ENCODE measurements around the gene CDK5RAP1. TPM values are rescaled to one million over a fixed set of nuclear protein-coding genes. Genes with fewer than 3 reads are reported as not detected.

Gene CDK5RAP1
- total RNA-seq, 2 experiments from 2014 or later, result 31.3 to 41.5 TPM

DNA sequence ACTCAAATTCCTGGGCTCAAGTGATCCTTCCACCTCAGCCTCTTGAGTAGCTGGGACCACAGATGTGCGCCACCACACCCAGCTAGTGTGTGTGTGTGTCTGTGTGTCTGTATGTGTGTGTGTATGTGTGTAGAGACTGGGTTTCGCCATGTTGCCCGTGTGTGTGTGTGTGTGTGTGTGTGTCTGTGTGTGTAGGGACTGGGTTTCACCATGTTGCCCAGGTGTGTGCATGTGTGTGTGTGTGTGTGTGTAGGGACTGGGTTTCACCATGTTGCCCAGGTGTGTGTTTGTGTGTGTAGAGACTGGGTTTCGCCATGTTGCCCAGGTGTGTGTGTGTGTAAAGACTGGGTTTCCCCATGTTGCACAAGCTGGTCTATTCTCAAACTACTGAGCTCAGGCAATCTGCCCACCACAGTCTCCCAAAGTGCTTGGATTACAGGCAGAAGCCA lies 28.3 kb downstream of the CDK5RAP1 start:
- no peak overlapping the region for H3K4me3 Mint-ChIP-seq

DNA sequence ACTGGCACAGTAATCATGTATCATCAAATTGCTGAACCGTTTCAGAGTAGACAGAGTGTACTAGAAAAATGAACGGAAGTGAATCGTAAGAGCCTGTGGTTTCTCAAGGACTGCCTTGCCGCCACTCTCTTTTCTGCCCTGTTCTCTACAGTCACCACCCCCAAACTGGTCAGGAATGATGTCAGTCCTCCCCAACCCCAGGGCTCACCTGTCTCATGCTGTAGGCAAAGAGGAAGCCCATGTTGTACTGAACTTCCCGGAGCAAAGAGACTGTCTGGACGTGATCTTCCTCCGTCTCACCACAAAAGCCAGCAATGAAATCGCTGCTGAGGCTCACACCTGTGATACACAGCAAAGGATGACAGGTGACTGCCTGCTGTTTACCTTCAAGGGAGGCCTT lies 31.0 kb downstream of the CDK5RAP1 start:
- POLR2A ChIA-PET, result no interaction called here
- Mint-ChIP-seq H3K9me3 (ENCODE audit: low read depth) (no peaks in the 10 kb centered on the region), H3K4me1 (peaks cover 23% of the 10 kb centered on the region), H3K4me3 (no peak overlapping the region), H3K36me3 (ENCODE audit: low read depth) (peaks cover 38% of the 10 kb centered on the region), H3K27ac (peak overlapping the region; percentile 81), H3K27me3 (no peaks in the 10 kb centered on the region)
- CTCF ChIA-PET, result no interaction called here
- intact Hi-C loops (cut with DNase I, micrococcal nuclease), result no loop called here
- ATAC-seq, result peak; percentile 64
- DNase-seq, result peak; percentile 59

More for the DNA sequence above, 28.3 kb downstream of the CDK5RAP1 start:
- ChIA-PET POLR2A (interaction anchor here (0.6 kb wide), 1 partner anchor 15 kb away, joined by 11 read pairs; no protein-coding TSS in a partner anchor), CTCF (interaction anchor here (1.4 kb wide), 1 partner anchor 28 kb away, joined by 3 read pairs; the partner anchor contains the start of gene CDK5RAP1)
- ATAC-seq (no peak), DNase-seq (no peak)
- H3K4me1 Mint-ChIP-seq, result peaks cover 32% of the 10 kb centered on the region
- H3K27me3 Mint-ChIP-seq, result no peaks in the 10 kb centered on the region
- H3K36me3 Mint-ChIP-seq (ENCODE audit: low read depth), result peaks cover 29% of the 10 kb centered on the region
- intact Hi-C loops (cut with DNase I, micrococcal nuclease), result no loop called here
- no peaks in the 10 kb centered on the region for H3K9me3 Mint-ChIP-seq (ENCODE audit: low read depth)
- peak overlapping the region; percentile 71 for H3K27ac Mint-ChIP-seq

DNA sequence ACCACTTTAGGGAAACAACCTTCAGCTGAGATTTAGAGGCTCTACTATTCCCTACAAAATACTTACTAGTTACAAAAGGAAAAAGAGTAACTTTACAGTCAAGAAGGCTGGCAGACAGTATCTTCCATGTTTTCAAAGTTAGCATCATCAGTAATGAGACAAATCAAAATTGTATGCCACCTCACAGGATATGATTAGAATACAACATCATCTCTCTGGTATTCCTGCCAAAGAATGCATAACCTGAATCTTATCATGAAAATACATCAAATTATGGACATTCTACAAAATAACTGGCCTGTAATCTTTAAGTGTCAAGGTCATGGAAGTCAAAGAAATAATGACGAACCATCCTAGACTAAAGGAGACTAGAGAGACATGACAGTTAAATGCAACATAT lies 38.4 kb downstream of the CDK5RAP1 start:
- Mint-ChIP-seq H3K27me3 (no peaks in the 10 kb centered on the region), H3K27ac (no peak overlapping the region), H3K36me3 (ENCODE audit: low read depth) (peaks cover 49% of the 10 kb centered on the region), H3K4me3 (no peak overlapping the region), H3K4me1 (no peaks in the 10 kb centered on the region), H3K9me3 (ENCODE audit: low read depth) (no peaks in the 10 kb centered on the region)
- ChIA-PET POLR2A (no interaction called here), CTCF (no interaction called here)
- DNase-seq, result no peak
- ATAC-seq, result no peak
- intact Hi-C loops (cut with DNase I, micrococcal nuclease), result no loop called here

DNA sequence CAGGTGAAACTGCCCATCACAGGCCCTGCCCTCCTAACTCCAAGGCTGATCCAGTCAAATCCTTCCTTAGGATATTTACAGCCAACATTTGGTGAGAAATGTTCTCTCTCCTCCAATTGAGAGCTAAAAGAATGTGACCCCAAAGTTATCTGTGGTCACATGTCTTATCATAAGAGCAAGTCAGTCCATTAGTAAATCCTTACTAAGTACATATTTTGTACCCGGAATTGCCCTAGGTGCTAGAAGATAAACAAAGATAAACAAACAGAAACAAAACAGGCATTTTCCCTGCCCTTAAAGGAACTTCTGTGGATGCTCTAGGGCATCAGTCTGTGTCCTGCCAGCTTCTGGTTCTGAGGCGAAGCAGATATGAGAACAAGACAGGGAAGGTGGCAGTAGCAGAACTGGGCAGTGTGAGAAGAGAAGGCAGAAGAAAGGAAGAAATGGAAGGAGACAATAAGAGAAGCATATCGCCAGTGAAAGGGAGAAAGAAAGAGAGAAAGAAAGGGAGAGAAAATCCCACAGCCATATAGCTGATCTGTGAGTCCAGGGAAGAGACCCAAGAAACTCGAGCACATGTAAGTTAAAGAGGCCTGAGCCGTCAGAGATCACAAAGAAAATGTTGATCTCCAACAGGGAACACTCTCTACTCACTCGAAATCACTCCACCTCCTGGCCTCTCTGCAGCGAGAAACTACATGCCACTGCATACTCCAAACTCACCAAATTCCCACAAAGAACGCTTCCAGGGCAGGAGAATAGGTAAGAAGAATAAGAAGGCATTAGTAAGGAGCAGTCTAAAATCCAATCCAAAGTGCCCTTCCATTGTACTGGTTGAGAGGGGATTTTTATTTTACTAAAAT lies 41.7 kb downstream of the CDK5RAP1 start:
- no peaks in the 10 kb centered on the region for H3K27me3 Mint-ChIP-seq
- H3K4me3 Mint-ChIP-seq, result no peak overlapping the region
- no peaks in the 10 kb centered on the region for H3K9me3 Mint-ChIP-seq (ENCODE audit: low read depth)
- ChIA-PET POLR2A (no interaction called here), CTCF (interaction anchor here (0.6 to 0.7 kb wide), 3 partner anchors 10 to 478 kb away, joined by 3 read pairs; no protein-coding TSS in a partner anchor)
- intact Hi-C loops (cut with DNase I, micrococcal nuclease), result no loop called here
- no peak overlapping the region for H3K27ac Mint-ChIP-seq
- H3K4me1 Mint-ChIP-seq, result no peaks in the 10 kb centered on the region
- DNase-seq, result no peak
- no peak for ATAC-seq
- H3K36me3 Mint-ChIP-seq (ENCODE audit: low read depth), result peaks cover 41% of the 10 kb centered on the region

DNA sequence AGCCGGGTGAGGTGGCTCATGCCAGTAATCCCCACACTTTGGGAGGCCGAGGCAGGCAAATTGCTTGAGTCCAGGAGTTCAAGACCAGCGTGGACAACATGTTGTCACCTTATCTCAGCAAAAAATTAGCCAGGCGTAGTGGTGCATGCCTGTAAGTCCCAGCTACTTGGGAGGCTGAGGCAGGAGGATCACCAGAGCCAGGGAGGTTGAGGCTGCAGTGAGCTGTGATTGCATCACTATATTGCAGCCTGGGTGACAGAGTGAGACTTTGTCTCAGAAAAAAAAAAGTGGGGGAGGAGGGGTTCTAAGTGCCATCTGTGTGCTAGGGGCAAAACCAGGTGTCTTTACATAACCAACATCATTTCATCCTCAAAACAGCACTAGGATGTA lies 48.3 kb downstream of the CDK5RAP1 start:
- Mint-ChIP-seq H3K27ac (no peak overlapping the region), H3K4me3 (no peak overlapping the region), H3K4me1 (no peaks in the 10 kb centered on the region), H3K9me3 (ENCODE audit: low read depth) (no peaks in the 10 kb centered on the region), H3K36me3 (ENCODE audit: low read depth) (peaks cover 22% of the 10 kb centered on the region), H3K27me3 (no peaks in the 10 kb centered on the region)
- intact Hi-C loops (cut with DNase I, micrococcal nuclease), result no loop called here
- DNase-seq, result no peak
- no peak for ATAC-seq
- CTCF ChIA-PET, result no interaction called here
- POLR2A ChIA-PET, result no interaction called here

DNA sequence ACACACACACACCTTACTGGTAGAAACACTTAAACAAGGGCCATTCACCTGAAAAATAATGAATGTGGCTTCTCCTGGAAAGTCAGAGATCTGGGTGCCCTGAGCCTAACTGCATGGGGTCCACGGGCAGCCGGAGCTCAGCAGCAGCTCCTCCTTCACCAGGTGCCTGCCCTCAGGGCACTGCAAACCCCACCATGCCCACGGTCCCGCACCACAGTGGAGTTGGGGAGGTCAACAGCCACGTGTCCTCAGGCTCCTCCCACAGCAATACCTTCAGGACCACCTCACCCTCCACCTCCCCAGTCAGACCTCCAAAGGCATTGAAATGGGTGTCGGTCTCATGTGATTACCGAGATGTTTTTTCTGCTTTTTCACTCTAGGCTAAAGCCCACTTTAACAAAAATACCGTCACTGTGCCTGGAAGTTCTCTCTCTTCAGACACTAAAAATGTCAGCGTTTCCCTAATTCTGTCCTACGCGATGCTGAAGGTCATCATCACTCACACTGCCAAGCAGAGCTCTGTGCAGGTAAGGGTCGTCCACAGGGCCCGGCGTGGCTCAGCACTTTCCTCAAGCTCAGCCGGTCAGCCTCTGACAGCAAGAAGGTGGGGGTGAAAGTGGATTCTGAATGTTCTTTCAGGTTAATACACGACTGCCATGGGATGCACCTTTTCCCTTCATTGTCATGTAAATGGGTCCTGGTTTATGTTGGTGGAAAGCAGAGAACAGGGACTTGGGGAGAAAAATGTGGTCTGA lies 48.9 kb downstream of the CDK5RAP1 start:
- no peak for DNase-seq
- intact Hi-C loops (cut with DNase I, micrococcal nuclease), result no loop called here
- no peak overlapping the region for H3K27ac Mint-ChIP-seq
- peaks cover 21% of the 10 kb centered on the region for H3K36me3 Mint-ChIP-seq (ENCODE audit: low read depth)
- H3K4me1 Mint-ChIP-seq, result no peaks in the 10 kb centered on the region
- no peak overlapping the region for H3K4me3 Mint-ChIP-seq
- ATAC-seq, result no peak
- H3K9me3 Mint-ChIP-seq (ENCODE audit: low read depth), result no peaks in the 10 kb centered on the region
- ChIA-PET CTCF (interaction anchor here (0.5 kb wide), 1 partner anchor 191 kb away, joined by 3 read pairs; no protein-coding TSS in a partner anchor), POLR2A (no interaction called here)
- H3K27me3 Mint-ChIP-seq, result no peaks in the 10 kb centered on the region

DNA sequence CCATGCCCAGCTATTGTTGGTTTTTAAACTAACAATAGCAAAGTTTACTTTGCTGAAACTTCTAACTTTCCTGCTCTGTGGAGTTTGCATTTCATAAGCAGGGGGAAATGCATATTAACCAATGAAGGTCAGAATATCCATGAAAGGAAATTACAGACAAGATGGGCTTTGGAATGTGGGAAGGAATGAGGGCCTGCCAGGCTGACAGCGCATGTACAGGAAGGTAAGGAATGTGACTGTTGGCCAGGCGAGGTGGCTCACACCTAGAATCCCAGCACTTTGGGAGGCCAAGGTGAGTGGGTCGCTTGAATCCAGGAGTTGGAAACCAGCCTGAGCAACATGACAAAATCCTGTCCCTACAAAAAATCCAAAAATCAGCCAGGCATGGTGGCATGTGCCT lies 49.6 kb downstream of the CDK5RAP1 start:
- H3K4me1 Mint-ChIP-seq, result no peaks in the 10 kb centered on the region
- no peak overlapping the region for H3K4me3 Mint-ChIP-seq
- CTCF ChIA-PET, result interaction anchor here (0.5 kb wide), 1 partner anchor 190 kb away, joined by 3 read pairs; no protein-coding TSS in a partner anchor
- ATAC-seq (no peak), DNase-seq (no peak)
- H3K36me3 Mint-ChIP-seq (ENCODE audit: low read depth), result peaks cover 18% of the 10 kb centered on the region
- no peaks in the 10 kb centered on the region for H3K27me3 Mint-ChIP-seq
- POLR2A ChIA-PET, result no interaction called here
- H3K9me3 Mint-ChIP-seq (ENCODE audit: low read depth), result no peaks in the 10 kb centered on the region
- intact Hi-C loops (cut with DNase I, micrococcal nuclease), result no loop called here
- no peak overlapping the region for H3K27ac Mint-ChIP-seq

DNA sequence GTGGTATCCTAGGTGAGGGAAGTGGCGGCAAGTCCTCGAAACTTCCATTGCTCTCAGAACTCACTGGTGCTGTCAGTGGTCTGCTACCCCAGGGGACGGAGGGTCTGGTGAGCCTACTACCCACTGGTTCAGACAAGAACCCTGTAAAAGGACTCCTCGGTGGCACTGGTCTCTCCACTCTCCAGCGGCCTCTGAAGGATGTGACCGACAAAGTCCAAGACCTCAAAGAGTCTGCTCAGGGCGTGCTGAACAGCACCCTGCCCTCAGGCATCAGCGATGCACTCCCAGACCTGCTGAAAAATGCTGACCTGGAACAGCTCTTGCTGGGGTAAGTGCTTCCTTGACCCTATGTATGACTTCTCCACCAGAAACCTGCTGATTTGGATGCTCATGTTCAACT lies 51.8 kb downstream of the CDK5RAP1 start:
- intact Hi-C loops (cut with DNase I, micrococcal nuclease), result loop anchor here in 1 of 2 experiments (5.0 kb wide), 1 partner anchor 42 kb away; no protein-coding TSS in a partner anchor
- ATAC-seq (no peak), DNase-seq (no peak)
- no peak overlapping the region for H3K27ac Mint-ChIP-seq
- ChIA-PET CTCF (interaction anchor here (0.8 kb wide), 1 partner anchor 475 kb away, joined by 3 read pairs; no protein-coding TSS in a partner anchor), POLR2A (no interaction called here)
- no peak overlapping the region for H3K4me3 Mint-ChIP-seq
- H3K9me3 Mint-ChIP-seq (ENCODE audit: low read depth), result no peaks in the 10 kb centered on the region
- peaks cover 12% of the 10 kb centered on the region for H3K36me3 Mint-ChIP-seq (ENCODE audit: low read depth)
- H3K27me3 Mint-ChIP-seq, result no peaks in the 10 kb centered on the region
- no peaks in the 10 kb centered on the region for H3K4me1 Mint-ChIP-seq

DNA sequence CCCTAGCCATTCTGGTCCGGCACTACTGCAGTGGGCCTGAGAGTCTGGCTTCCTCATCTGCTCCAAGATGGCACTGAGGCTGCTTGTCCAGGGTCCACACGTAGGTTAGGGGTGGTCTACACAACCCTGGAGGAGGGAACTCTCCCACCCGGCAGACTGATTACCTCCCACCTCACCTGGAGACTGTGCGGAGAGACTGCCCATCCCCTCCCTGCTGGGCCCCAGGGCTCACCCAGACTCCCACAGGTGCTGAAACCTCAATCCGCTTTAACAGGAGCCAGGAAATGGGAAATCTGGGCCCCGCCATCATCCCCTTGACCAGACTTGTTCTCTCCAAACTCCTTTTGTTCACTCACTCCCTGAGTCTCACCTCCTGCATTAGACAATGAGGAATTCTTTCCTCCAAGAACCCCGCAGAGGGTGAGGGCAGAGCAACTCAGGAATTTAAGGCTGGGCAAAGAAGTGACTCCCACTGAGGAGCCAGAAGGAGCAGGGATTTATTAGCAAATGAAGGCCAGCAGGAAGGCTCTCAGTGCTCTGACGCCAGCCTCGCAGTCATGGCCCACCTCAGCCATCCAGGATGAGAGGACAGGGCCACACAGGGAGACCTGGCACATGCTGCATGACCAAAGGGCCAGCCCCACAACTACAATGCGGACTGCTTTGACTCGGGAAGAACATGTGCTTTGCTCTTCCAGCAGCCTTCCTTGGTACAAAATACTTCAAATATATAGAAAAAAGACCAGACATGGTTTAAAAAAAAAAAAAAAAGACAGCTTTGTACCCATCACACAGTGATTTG lies 53.0 kb downstream of the CDK5RAP1 start:
- CTCF ChIA-PET, result interaction anchor here (0.8 kb wide), 1 partner anchor 476 kb away, joined by 3 read pairs; no protein-coding TSS in a partner anchor
- POLR2A ChIA-PET, result interaction anchor here (0.6 kb wide), 1 partner anchor 423 kb away, joined by 3 read pairs; no protein-coding TSS in a partner anchor

DNA sequence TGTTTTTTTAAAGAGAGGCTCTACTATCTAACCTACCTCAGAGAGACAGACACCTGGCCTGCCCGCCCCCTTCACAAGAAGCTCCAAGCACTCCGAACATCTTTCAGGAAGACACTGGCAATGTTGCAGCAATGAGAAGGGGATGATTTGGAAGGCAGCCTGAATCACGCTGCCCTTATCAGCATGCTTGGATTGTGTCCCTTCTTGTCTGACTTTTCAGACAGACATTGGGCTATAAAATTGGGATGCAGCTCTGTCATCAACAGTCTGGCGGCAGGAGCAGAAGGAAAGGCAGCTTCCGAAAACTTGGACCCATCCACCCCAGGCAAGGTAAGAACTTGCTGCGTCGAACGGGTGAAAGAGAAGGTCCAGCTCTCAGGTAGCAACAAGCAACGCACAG lies 56.0 kb downstream of the CDK5RAP1 start:
- DNase-seq, result no peak
- Mint-ChIP-seq H3K4me1 (no peaks in the 10 kb centered on the region), H3K4me3 (no peak overlapping the region), H3K36me3 (ENCODE audit: low read depth) (no peaks in the 10 kb centered on the region), H3K27me3 (no peaks in the 10 kb centered on the region), H3K9me3 (ENCODE audit: low read depth) (no peaks in the 10 kb centered on the region), H3K27ac (no peak overlapping the region)
- ChIA-PET POLR2A (no interaction called here), CTCF (interaction anchor here (1.3 kb wide), 1 partner anchor 10 kb away, joined by 3 read pairs; no protein-coding TSS in a partner anchor)
- intact Hi-C loops (cut with DNase I, micrococcal nuclease), result loop anchor here in 1 of 2 experiments (5.0 kb wide), 1 partner anchor 38 kb away; no protein-coding TSS in a partner anchor
- no peak for ATAC-seq

More for the DNA sequence above, 53.0 kb downstream of the CDK5RAP1 start:
- Mint-ChIP-seq H3K27me3 (no peaks in the 10 kb centered on the region), H3K9me3 (ENCODE audit: low read depth) (no peaks in the 10 kb centered on the region), H3K4me1 (no peaks in the 10 kb centered on the region), H3K4me3 (no peak overlapping the region), H3K27ac (no peak overlapping the region), H3K36me3 (ENCODE audit: low read depth) (peaks cover 12% of the 10 kb centered on the region)
- intact Hi-C loops (cut with DNase I, micrococcal nuclease), result loop anchor here in 1 of 2 experiments (5.0 kb wide), 1 partner anchor 41 kb away; no protein-coding TSS in a partner anchor
- DNase-seq (no peak), ATAC-seq (no peak)

DNA sequence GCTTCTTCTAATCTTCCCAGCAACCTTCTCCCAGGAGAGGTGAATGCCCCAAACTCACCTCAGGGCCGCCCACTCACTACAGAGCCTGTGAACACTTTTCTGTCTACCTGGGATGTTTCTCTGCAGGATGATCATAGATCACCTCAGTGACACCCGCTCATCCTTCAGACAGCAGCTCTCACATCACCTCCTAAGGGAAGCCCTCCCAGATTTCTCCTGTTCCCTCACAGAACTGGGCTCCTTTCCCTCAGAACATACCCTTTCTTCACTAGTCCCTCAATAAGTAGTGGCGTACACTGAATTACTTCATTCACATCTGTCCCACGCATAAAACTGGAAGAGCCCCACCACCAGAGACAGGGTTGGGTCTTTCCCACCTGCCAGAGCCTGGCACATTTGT lies 57.8 kb downstream of the CDK5RAP1 start:
- Mint-ChIP-seq H3K9me3 (ENCODE audit: low read depth) (no peaks in the 10 kb centered on the region), H3K27ac (no peak overlapping the region), H3K36me3 (ENCODE audit: low read depth) (no peaks in the 10 kb centered on the region), H3K4me1 (no peaks in the 10 kb centered on the region), H3K4me3 (no peak overlapping the region), H3K27me3 (no peaks in the 10 kb centered on the region)
- ChIA-PET POLR2A (no interaction called here), CTCF (no interaction called here)
- DNase-seq (no peak), ATAC-seq (no peak)
- intact Hi-C loops (cut with DNase I, micrococcal nuclease), result no loop called here

Data from activated CD4-positive, alpha-beta T cell treated with anti-CD3 and anti-CD28 coated beads for 36 hours (primary cell).